ENCODE measurements around the gene ITPK1. TPM values are rescaled to one million over a fixed set of nuclear protein-coding genes. Genes with fewer than 3 reads are reported as not detected.

ITPK1 gene
- total RNA-seq, 2 experiments from 2014 or later: 87.0 to 87.4 TPM

DNA sequence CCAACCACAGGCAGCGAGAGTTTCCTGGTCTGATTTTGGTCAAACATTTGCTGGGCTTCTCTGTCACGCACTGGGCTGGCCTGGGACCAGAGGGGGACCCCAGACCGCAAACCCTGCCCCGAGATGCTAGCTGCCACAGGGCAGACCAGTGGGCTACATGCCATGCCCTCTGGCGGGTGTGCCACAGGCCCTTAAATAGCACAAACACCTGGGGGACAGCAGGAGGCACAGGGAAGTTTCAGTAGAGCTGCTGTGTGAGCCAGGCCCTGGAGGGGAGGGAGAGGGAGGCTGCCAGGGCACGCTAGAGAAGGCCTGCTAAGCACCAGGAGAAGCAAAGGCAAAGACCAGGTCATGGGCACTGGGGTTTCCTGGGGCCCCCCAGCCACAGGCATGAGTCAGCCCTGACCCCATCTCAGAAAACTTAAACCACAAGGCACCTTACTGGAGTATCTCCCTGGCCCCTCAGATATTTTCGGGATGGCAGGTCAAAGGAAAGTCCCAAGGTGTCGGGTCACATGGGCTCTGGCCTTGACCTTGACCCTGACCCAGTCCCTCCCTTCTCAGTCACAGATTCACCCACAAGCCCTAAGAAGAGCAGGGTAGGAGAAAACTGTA, 29.2 kb downstream of the ITPK1 start:
- peaks cover 19% of the 10 kb centered on the region for H3K36me3 Mint-ChIP-seq
- H3K27me3 Mint-ChIP-seq: no peaks in the 10 kb centered on the region
- no peaks in the 10 kb centered on the region for H3K9me3 Mint-ChIP-seq
- H3K27ac Mint-ChIP-seq: peak overlapping the region; percentile 81
- no peak overlapping the region for H3K4me3 Mint-ChIP-seq
- peak; percentile 41 for DNase-seq
- peaks cover 58% of the 10 kb centered on the region for H3K4me1 Mint-ChIP-seq

DNA sequence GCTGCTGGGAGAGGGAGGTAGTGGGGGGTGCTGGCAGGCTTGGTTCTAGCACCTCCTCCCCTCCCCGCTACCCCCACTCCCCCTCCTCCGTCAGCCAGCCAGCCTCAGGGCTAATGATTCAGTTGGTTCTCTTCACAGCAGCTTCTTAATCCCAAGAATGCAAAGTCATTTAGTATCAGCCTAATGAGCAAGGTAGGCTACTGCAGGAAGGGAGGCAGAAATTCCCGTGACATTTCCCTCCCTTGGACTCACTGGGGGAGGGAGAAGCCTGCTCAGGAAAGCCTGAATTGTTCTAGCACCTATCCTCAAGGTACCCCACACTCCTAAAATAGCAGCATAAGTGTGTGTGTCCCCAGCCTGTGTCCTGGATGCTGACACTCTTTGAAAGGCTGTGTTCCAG, 29.8 kb downstream of the ITPK1 start:
- Mint-ChIP-seq H3K27me3 (no peaks in the 10 kb centered on the region), H3K36me3 (peaks cover 19% of the 10 kb centered on the region), H3K4me3 (no peak overlapping the region), H3K4me1 (peaks cover 59% of the 10 kb centered on the region), H3K27ac (peak overlapping the region; percentile 81), H3K9me3 (no peaks in the 10 kb centered on the region)
- no peak for DNase-seq

DNA sequence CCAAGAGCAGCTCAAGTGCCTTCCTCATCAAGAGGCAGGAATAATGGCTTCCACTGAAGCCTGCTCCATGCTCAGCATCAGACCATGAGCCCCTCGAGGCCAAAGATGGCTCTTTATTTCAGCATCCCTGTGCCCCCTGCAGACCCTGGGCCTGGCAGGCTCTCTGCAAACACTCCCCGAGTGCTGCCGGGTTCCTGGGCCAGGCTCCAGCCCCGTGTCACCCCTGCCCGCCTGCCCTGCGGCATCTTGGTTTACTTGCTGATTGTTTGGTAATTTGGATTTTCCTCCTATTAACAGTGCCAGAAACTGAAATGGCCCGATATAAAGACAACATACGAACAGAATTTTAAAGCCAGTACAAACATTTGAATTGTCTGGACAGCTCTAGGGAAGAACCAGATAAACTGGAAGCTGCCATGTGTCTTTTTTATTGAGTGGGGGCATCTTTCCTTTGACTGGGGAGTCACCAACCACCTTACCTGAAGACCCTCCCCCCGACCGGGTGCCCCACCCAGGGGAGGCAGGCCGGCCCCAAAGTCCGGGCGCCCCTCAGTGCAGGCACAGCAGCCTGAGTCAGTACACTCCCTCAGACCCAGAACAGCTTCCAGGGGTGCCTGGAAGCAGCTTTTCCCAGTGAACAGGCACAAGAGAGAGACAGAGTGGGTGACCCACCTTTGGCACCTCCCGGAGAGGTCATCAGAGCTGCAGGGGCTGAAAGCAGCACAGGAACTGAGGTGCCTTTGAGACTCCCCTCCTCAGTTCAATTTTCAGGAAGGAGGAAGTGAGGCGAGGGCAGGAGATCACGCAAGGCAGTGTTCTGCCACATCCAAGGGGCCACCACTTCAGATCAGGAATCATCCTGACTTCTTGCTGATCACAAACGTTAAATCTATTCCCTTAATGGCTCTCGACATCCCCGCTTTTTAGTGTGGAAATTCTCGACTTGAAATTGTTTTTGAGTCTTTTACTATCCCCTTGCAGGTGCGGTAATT, 30.6 kb downstream of the ITPK1 start:
- peaks cover 19% of the 10 kb centered on the region for H3K36me3 Mint-ChIP-seq
- H3K27me3 Mint-ChIP-seq: no peaks in the 10 kb centered on the region
- peaks cover 57% of the 10 kb centered on the region for H3K4me1 Mint-ChIP-seq
- peak overlapping the region; percentile 3 for H3K4me3 Mint-ChIP-seq
- peak overlapping the region; percentile 76 for H3K27ac Mint-ChIP-seq
- no peaks in the 10 kb centered on the region for H3K9me3 Mint-ChIP-seq
- DNase-seq: no peak

DNA sequence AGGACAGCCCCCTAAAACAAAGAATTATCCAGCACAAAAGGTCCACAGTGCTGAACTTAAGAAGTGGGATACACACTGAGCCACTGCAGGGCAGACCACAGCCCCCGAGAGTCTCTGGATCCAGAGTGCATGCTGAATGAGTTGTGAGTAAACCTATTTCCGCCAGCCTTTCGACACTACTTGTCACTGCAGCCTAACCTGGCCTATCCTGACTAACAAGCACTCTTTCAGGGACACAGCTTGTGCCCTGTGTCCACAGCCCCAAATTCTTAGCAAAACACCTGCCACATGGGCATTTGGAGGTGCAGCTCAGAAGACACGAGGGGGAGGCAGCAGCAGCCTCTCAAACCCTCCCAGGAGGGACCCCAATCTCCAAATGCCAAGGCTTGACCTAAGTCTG, 31.3 kb downstream of the ITPK1 start:
- Mint-ChIP-seq H3K4me1 (peaks cover 59% of the 10 kb centered on the region), H3K4me3 (no peak overlapping the region)

DNA sequence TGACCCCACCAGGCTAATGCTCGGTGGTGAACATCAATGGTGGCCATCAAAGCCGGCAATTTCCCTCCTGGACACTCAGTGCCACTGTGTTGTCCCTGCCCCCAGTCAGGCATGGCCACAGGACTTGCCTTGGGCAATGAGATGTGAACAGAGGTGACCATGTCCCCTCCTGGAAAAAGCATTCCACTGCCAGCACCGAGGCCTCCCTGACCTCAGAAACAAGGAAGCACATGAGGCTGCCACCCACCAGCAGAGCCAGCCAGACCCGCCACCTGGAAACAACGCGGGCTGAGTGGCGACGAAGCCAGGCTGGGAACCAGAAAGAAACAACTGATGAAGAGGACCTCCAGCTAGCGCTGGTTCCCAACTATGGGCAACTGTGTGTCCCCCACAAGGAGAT, 31.8 kb downstream of the ITPK1 start:
- DNase-seq: no peak
- H3K27ac Mint-ChIP-seq: no peak overlapping the region
- H3K4me1 Mint-ChIP-seq: peaks cover 61% of the 10 kb centered on the region
- no peak overlapping the region for H3K4me3 Mint-ChIP-seq
- no peaks in the 10 kb centered on the region for H3K27me3 Mint-ChIP-seq
- H3K9me3 Mint-ChIP-seq: no peaks in the 10 kb centered on the region
- H3K36me3 Mint-ChIP-seq: peaks cover 19% of the 10 kb centered on the region

More for the DNA sequence above, 31.3 kb downstream of the ITPK1 start:
- peaks cover 19% of the 10 kb centered on the region for H3K36me3 Mint-ChIP-seq
- H3K9me3 Mint-ChIP-seq: no peaks in the 10 kb centered on the region
- no peak for DNase-seq
- H3K27me3 Mint-ChIP-seq: no peaks in the 10 kb centered on the region
- no peak overlapping the region for H3K27ac Mint-ChIP-seq

DNA sequence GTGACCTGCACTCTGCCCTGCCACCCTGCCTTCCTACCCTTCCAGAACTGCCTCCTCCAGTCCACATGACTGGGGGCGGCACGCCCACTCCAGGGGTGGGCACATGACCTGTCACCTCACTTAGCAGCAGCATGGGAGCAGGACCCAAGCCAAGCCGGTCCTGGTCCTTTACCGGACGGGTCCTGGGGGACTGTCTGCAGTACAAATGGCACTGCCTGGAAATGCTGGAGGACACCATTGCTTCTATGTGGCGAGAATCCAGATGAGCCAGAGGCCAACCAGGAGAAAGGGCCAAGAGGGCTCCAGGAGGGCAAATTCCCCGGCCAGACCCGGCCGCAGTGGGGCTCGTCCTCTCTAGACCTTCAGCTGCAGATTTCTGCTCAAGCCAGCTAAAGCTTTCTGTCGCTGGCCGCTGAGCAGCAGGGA, 33.1 kb downstream of the ITPK1 start:
- Mint-ChIP-seq H3K4me1 (peaks cover 67% of the 10 kb centered on the region), H3K36me3 (peaks cover 19% of the 10 kb centered on the region), H3K4me3 (peak overlapping the region; percentile 3)

DNA sequence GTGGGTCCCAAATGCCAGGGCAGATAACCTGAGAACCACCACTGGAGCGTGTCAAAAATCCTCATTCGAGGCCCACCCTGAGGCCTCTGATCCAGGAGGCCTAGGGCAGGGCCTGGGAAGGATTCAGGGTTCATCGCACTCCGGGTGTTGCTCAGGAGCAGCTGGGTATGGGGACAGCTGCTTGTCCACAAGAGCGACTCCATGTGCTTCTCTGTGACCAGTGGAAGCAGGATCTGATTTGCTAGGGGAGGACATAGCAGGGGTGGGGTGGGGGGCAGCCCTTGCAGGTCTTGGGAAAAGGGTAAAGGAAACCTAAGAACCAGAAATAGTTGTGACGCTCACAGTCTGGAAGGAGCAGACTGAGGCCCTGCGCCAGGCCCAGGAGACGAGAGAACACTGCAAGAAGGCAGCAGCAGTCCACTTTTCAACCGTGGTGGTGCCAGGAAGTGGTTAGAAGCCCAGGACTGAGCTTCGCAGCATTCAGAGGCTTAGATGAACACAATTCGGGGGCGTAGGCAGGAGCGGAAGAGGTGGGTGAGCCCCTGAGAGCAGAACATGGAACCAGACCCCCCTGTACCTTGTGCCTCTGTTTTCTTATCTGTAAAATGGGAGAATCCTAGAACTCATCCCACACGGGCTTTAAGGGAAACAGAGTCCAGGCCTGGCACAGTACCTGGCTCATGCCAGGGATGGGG, 33.7 kb downstream of the ITPK1 start:
- peak overlapping the region; percentile 48 for H3K4me3 Mint-ChIP-seq
- no peaks in the 10 kb centered on the region for H3K9me3 Mint-ChIP-seq
- H3K4me1 Mint-ChIP-seq: peaks cover 65% of the 10 kb centered on the region
- peaks cover 16% of the 10 kb centered on the region for H3K36me3 Mint-ChIP-seq
- no peaks in the 10 kb centered on the region for H3K27me3 Mint-ChIP-seq
- peak overlapping the region; percentile 85 for H3K27ac Mint-ChIP-seq
- DNase-seq: peak; percentile 61

More for the DNA sequence above, 33.1 kb downstream of the ITPK1 start:
- H3K9me3 Mint-ChIP-seq: no peaks in the 10 kb centered on the region
- peak overlapping the region; percentile 85 for H3K27ac Mint-ChIP-seq
- no peak for DNase-seq
- no peaks in the 10 kb centered on the region for H3K27me3 Mint-ChIP-seq

DNA sequence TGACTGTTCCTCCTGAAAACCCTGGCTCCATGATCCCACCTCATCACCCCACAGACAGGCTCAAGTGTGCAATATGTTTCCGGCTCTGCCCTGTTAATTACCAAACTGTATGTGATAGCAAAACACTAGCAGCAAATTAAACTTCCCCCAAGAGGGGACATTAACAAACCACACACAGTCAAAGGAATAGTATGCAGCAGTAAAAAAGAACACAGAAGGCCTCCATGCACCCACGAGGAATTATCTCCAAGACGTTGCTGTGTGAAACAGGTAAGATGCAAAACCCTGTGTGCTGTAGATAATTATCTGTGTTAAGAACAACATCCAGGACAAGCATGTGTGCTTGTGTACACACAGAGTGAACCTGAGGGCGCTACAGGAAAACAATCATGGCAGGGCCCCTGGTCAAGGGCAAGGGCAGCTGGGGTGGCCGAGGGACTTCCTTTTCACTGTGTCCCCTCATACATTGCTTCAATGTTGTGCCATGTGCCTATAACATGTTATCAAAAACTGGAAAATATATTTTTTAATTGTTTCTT, 35.8 kb downstream of the ITPK1 start:
- no peaks in the 10 kb centered on the region for H3K27me3 Mint-ChIP-seq
- no peak overlapping the region for H3K27ac Mint-ChIP-seq
- no peaks in the 10 kb centered on the region for H3K9me3 Mint-ChIP-seq
- peaks cover 16% of the 10 kb centered on the region for H3K36me3 Mint-ChIP-seq
- peaks cover 64% of the 10 kb centered on the region for H3K4me1 Mint-ChIP-seq
- H3K4me3 Mint-ChIP-seq: no peak overlapping the region
- no peak for DNase-seq

DNA sequence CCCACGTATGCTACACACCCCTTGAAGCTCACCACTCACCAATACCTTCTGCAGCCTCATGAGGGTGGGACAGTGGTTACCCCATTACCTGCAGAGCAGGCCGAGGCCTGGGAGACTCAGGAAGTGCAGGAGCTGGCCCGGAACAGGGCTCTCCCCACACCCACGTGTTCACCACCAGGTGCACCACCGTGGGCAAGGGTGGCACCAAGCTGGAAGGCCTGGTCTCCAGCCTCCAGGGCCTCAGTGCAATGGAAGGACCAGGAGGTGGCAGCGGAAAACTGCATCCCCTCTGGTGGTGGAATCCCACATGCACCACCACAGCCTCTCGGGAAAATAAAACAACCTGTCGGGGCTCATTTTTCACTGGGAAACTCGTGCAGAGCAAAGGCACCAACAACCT, 36.4 kb downstream of the ITPK1 start:
- no peak for DNase-seq
- Mint-ChIP-seq H3K4me1 (peaks cover 67% of the 10 kb centered on the region), H3K36me3 (peaks cover 16% of the 10 kb centered on the region), H3K27ac (peak overlapping the region; percentile 12), H3K4me3 (no peak overlapping the region), H3K9me3 (no peaks in the 10 kb centered on the region), H3K27me3 (no peaks in the 10 kb centered on the region)

DNA sequence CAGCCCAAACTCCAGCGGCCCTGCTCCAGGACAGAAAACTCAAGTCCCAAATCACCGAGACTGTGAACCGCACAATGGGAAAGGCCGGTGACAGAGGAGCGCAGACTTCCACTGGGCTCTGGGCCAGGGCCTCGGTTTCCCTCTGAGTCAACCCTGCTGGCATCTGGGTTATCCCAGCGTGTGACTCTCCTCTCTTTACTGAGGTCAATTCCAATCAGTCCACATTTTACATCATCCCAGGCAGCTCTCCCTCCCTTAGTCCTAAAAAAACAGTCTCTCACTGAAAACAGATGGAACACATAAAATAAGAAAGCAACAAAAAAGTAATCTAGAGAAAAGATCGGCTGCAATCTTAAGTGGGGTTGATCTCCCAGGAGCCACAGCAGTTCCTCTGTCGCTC, 36.9 kb downstream of the ITPK1 start:
- H3K27me3 Mint-ChIP-seq: no peaks in the 10 kb centered on the region
- DNase-seq: no peak
- H3K4me1 Mint-ChIP-seq: peaks cover 72% of the 10 kb centered on the region
- H3K4me3 Mint-ChIP-seq: no peak overlapping the region
- peak overlapping the region; percentile 12 for H3K27ac Mint-ChIP-seq
- H3K9me3 Mint-ChIP-seq: no peaks in the 10 kb centered on the region
- peaks cover 13% of the 10 kb centered on the region for H3K36me3 Mint-ChIP-seq

DNA sequence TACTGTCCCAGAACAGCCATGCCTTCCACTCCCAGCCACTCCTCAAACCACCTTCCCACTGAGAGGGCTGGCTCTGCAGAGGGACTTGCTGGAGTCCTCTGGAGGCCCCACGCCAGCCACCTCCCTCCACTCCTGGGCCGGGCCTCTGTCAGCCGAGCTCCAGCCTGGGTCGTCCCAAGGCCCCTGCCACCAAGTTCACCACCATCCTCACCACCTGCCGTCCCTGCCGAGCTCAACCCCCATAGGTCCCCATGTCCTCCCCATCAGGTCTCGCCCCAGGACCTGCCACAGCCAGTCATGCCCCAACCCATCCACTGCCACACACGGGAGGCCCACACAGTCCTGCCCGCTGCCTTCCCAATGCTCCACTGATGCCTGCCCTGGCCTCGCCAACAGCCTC, 39.0 kb downstream of the ITPK1 start:
- no peak overlapping the region for H3K4me3 Mint-ChIP-seq
- peaks cover 17% of the 10 kb centered on the region for H3K36me3 Mint-ChIP-seq
- H3K27ac Mint-ChIP-seq: no peak overlapping the region
- no peaks in the 10 kb centered on the region for H3K27me3 Mint-ChIP-seq
- H3K9me3 Mint-ChIP-seq: no peaks in the 10 kb centered on the region
- H3K4me1 Mint-ChIP-seq: peaks cover 67% of the 10 kb centered on the region
- no peak for DNase-seq

DNA sequence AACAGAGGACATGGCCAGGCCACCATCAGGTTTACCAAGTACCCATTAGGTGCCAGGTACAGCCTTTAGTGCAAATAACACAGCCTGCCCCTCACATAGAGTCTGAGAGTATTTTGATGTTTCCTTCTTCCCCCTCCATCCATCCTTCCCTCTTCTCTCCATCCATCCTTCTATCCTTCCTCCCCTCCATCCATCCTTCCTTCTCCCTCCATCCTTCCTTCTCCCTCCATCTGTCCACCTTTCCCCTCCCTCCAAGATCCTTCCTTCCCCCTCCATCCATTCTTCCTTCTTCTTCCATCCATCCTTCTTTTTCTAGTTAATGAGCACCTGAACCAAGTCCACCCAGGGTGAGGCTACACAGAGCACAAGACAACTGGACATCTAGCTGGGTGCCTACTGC, 39.8 kb downstream of the ITPK1 start:
- Mint-ChIP-seq H3K27ac (no peak overlapping the region), H3K4me1 (peaks cover 69% of the 10 kb centered on the region), H3K4me3 (no peak overlapping the region), H3K36me3 (peaks cover 17% of the 10 kb centered on the region), H3K27me3 (no peaks in the 10 kb centered on the region), H3K9me3 (no peaks in the 10 kb centered on the region)
- no peak for DNase-seq

DNA sequence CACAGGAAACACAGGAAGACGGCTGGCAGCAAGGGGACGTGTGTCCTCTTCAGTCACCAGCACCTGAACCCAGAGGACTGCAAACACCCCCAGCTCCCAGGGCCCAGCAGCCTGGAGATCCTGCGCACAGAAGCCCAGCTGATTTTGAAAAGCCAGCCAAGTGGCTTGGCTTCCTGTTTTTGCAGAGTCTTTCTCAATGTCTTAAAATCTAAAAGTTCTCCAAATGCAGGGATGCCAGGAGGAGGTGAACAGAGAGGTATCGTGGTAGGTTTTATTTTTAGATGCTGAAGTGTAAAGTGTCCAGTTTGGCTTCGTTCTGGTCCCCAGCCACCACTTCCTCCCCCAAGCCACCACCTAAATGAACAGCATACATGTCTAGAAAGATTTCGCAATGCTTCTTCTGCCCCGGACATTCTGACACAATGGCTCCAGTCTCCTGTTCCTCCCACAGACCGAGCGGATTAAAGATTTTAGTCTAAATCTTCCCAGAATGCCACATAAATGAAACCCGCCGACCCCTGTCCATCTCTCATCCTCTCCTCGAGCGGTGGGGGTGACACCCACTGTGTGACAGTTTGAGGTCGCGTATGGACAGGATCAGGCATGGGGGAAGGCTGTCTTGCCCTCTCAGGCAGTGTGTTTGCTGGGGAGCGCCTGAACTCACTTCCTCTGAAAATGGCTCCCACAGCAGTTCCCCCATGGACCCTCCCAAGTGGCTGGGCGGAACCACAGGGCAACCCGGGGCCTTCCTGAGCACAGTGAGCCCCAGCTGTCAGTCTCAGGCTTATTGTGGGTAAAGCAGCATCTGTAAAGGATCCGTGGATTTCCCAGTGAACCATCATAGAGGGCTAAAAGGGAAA, 41.6 kb downstream of the ITPK1 start:
- H3K4me3 Mint-ChIP-seq: peak overlapping the region; percentile 50
- no peaks in the 10 kb centered on the region for H3K27me3 Mint-ChIP-seq
- H3K36me3 Mint-ChIP-seq: peaks cover 17% of the 10 kb centered on the region
- H3K9me3 Mint-ChIP-seq: no peaks in the 10 kb centered on the region
- H3K27ac Mint-ChIP-seq: peak overlapping the region; percentile 85
- H3K4me1 Mint-ChIP-seq: peaks cover 71% of the 10 kb centered on the region
- DNase-seq: no peak

DNA sequence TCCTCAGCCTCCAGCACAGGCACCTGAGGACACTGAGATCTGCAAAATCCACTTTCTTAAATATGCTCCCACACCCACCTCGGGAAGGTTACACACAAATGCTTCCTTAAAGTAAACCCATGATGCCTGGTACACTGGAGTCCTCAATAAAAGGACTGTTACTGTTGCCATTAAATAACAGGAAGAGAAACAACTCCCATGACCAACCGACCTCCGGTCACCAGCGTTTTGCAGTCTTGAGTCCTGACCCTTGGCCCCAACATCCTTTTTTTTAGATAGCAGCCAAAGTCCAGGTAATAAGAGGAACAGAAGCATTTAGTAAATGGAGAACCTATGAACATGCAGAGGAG, 42.4 kb downstream of the ITPK1 start:
- H3K27me3 Mint-ChIP-seq: no peaks in the 10 kb centered on the region
- H3K4me3 Mint-ChIP-seq: no peak overlapping the region
- H3K27ac Mint-ChIP-seq: peak overlapping the region; percentile 85
- no peaks in the 10 kb centered on the region for H3K9me3 Mint-ChIP-seq
- H3K4me1 Mint-ChIP-seq: peaks cover 70% of the 10 kb centered on the region
- peaks cover 17% of the 10 kb centered on the region for H3K36me3 Mint-ChIP-seq
- DNase-seq: no peak

Data from activated naive CD8-positive, alpha-beta T cell treated with anti-CD3 and anti-CD28 coated beads for 36 hours (primary cell).